ENCODE measurements around the gene SMIM36.

DNA sequence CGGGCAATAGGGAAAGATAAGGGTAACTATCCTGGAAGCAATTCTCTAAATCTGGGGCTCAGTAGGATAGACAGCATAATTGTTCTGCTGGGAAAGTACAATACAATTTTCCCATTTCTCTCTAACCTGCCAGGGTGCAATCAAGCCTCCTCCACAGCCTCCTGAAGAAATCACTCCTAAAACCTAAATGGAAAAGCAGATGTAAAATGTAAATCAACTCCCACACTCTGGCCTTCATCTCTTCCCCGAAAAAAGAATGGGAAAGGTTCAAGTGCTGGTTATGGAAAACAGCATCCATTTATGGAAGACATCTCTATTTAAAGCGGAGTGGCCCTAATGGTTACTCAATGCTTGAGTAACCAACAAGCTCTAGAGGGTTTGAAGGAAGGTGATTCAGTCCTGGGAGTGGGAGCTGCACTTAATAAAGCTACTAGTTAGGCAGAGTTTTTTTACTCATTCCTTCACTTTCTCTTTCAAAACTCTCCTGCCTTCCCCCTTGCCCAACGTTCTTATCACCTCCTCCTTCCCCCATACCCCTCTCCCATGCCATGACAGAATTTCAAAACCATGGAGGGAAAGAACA lies 94.7 kb downstream of the SMIM36 start:
- TF ChIP-seq, protein P1, sequence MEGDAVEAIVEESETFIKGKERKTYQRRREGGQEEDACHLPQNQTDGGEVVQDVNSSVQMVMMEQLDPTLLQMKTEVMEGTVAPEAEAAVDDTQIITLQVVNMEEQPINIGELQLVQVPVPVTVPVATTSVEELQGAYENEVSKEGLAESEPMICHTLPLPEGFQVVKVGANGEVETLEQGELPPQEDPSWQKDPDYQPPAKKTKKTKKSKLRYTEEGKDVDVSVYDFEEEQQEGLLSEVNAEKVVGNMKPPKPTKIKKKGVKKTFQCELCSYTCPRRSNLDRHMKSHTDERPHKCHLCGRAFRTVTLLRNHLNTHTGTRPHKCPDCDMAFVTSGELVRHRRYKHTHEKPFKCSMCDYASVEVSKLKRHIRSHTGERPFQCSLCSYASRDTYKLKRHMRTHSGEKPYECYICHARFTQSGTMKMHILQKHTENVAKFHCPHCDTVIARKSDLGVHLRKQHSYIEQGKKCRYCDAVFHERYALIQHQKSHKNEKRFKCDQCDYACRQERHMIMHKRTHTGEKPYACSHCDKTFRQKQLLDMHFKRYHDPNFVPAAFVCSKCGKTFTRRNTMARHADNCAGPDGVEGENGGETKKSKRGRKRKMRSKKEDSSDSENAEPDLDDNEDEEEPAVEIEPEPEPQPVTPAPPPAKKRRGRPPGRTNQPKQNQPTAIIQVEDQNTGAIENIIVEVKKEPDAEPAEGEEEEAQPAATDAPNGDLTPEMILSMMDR (IDR thresholded peaks at IDR 0.05; ENCODE audit: low read length): no peak
- TF ChIP-seq EZH2phosphoT487 (IDR thresholded peaks at IDR 0.05; ENCODE audit: low read length): no peak
- no peak for TF ChIP-seq EZH2 (optimal IDR thresholded peaks at IDR 0.05; ENCODE audit: low read depth, low read length)
